ENCODE measurements around the gene HS3ST1.
"Not testable (repeated sequence)": the region's sequence is repeated elsewhere in the genome, so short reads cannot be mapped to it uniquely, and the experiment has no call there.

Gene HS3ST1

DNA sequence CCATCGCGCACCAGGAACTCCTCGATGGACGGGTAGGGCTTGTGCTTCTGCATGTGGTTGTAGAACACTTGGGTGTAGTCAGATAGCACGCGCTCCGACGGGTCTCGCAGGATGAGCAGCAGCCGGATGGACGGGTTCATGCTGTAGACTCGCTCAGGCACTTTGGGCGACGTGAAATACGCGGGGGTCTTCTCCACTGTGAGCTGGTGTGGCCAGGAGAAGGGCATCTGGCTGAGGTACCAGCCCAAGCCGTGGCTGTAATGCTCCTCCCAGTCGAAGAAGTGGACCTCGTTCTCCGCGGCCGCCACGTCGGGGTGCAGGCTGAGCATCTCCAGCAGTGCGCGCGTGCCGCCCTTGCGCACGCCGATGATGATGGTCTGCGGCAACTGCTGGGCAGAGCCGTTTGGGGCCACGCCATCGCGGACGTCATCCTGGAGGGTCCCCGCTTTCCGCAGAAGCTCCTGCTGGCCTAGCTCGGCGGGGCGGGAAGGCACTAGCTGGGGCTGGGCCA lies 29.2 kb downstream of the HS3ST1 start:
- DNase-seq (ENCODE audit: low read depth): no peak

GRCh38 chr4:11397819-11398610 lies 30.7 kb downstream of the HS3ST1 start:
- no peak for DNase-seq (ENCODE audit: low read depth)

DNA sequence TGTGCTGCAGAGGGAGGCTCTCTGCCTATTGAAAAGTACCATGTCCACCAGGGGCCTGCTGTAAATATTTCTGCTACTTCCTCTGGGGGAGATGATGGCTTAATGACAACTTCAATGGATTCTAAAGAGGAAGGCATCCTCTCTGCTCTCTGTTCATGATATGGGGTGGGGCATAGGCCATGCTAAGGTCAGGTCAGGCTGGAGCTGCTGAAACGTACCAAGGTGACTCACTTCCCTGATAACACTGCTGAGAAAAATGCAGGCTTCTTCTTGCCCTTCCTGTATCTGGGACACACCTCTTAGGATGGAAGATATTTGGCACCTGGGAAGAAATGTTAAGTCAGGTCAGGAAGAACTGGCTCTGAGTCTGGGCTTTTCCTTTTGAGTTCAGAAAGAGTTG lies 31.5 kb downstream of the HS3ST1 start:
- no peak for DNase-seq (ENCODE audit: low read depth)

DNA sequence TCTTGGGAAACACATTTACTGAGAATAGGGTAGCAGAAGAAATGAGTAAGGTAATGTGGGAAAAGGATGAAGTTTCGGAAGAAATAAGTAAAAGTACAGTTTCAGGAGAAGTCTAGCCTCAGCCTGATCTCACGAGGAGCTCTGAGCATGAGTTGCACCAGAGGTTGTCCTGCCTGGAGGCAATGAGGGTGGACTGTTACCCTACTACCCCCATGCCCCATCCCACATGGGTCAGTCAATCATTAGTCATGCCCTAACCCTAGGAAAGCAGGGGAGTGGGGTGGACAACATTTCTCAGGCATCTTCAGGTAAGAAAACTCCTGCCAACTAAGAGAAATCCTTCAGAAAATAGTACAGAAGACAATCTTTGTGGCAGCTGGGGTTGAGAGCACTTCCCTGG lies 35.1 kb downstream of the HS3ST1 start:
- no peak for DNase-seq (ENCODE audit: low read depth)

- not testable (repeated sequence) for DNase-seq (ENCODE audit: low read depth)
Measured at GRCh38 chr4:11384072-11384471, 44.6 kb downstream of the HS3ST1 start.

DNA sequence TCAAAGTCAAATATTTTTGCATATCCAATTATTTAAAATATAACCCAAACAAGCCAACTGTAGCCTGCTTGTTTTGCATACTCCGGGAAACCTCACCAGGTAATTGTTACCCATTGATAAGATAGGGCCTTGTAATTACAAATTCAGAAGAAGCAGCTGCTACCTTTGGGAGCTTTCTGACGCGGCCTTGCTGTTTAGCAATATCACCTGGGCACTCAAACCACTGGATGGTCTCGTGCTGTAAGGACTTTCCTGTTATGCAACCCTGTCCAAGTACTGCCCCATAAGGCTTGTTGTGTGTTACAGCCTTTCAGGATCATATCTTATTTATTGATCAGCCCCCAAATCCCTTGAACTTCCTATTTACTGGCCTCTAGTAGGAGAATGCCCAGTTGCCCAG lies 52.1 kb downstream of the HS3ST1 start:
- DNase-seq (ENCODE audit: low read depth): no peak

DNA sequence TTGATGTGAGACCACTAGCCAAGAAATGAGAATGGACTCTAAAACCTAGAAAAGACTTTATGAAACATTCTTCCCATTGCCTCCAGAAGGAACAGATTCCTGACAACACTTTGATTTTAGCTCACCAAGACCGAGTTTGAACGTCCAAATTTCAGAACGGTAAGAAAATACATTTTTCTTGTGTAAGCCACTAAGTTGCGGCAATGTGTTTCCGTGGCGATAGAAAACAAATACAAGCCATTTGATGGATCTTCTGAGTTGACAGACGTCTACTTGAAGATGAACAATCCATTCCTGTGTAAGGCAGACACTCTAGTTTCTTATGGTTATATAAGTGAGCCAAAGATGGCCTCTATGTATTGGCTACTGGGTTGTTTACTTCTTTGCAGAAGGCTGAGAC lies 52.5 kb downstream of the HS3ST1 start:
- DNase-seq (ENCODE audit: low read depth): no peak

DNA sequence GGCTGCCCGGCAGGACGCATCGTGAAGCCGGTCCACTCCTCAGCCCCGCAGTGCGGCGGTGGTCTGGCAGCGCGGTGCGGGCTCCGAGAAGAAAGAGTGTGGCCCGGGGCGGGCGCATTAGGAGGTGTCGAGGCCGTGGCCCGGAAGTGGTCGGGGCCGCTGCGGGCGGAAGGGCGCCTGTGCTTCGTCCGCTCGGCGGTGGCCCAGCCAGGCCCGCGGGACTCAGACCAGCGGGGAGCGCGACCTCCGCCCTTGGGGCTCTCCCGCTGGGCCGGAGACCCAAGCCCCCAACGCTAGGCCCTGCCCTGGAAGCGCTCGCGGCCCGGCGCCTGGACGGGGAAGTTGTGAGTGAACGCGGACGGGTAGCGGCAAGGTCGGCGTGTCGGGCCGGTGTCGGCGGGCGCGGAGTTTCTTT lies 60.0 kb downstream of the HS3ST1 start:
- no peak for DNase-seq (ENCODE audit: low read depth)

- no peak for DNase-seq (ENCODE audit: low read depth)
Measured at GRCh38 chr4:11367371-11367770, 61.3 kb downstream of the HS3ST1 start.

- no peak for DNase-seq (ENCODE audit: low read depth)
Measured at GRCh38 chr4:11366859-11367258, 61.8 kb downstream of the HS3ST1 start.

DNA sequence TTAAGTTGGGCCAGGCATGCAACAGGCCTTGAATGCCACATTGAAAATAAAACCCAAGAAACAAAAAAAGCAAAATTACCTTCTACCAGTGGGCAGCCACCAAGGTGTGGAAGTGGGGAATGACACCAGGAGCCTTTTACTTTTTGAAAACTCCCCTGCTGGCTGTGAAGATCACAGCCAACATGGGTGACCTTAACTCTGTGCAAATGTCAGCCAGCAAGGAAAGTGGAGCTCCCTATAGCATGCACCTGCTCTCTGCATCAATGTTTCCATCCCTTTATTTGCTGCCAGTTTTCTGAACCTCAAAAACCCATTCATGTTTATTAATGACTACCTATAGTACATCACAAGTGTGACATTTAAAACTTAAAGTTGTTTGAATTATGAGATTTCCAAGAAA lies 63.7 kb downstream of the HS3ST1 start:
- no peak for DNase-seq (ENCODE audit: low read depth)

- no peak for DNase-seq (ENCODE audit: low read depth)
Measured at GRCh38 chr4:11359591-11359990, 69.1 kb downstream of the HS3ST1 start.

- no peak for DNase-seq (ENCODE audit: low read depth)
Measured at GRCh38 chr4:11355226-11355625, 73.5 kb downstream of the HS3ST1 start.

GRCh38 chr4:11354531-11354930 lies 74.2 kb downstream of the HS3ST1 start:
- DNase-seq (ENCODE audit: low read depth): no peak

- no peak for DNase-seq (ENCODE audit: low read depth)
Measured at GRCh38 chr4:11348449-11349088, 80.1 kb downstream of the HS3ST1 start.

- DNase-seq (ENCODE audit: low read depth): no peak
Measured at GRCh38 chr4:11344916-11345315, 83.8 kb downstream of the HS3ST1 start.

DNA sequence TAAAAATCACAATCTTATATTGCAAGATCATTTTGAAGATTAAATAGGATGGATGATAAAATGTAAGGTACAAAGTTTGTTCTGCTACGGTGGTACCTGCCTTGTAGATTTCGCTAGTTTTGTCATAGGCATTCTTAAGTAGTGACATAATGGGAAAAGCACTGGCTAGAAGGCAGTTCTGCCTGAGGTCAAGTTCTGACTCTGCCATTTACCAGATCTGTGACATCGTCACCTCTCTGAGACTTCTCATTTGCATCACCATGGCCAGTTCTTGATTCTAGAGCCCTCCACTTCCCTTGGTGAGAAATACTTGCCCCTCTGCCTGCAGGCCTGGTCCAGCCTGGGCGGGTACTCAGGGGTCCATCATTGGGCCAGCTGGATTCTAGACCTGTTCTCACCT lies 85.2 kb downstream of the HS3ST1 start:
- no peak for DNase-seq (ENCODE audit: low read depth)
